Activated T-cell treated with anti-CD3 and anti-CD28 coated beads, Interleukin-2, amount 50 U/mL, for 4 hours (primary cell): Measurements from ENCODE around the gene AP2S1. TPM values are rescaled to one million over a fixed set of nuclear protein-coding genes. Genes with fewer than 3 reads are reported as not detected.
"Not testable (repeated sequence)": the region's sequence is repeated elsewhere in the genome, so short reads cannot be mapped to it uniquely, and the experiment has no call there.

Source experiments
- ATAC-seq, 2 donors: fragments of 200-7000 bp; cut with Tn5 transposase; one replicate each; pipeline ENCODE4 v1.10.0; 2021
- DNase-seq: peaks from one replicate; pipeline ENCODE4 v3.0.0-alpha.2; 2020
- H3K27me3 Mint-ChIP-seq: one replicate; pipeline ENCODE4 v1.8.0; 2021; ENCODE audit warnings: low read depth, mixed read lengths
- H3K36me3 Mint-ChIP-seq: one replicate; pipeline ENCODE4 v1.8.0; 2022; ENCODE audit warnings: mixed read lengths; ENCODE audit not compliant: insufficient read depth
- H3K4me1 Mint-ChIP-seq: one replicate; pipeline ENCODE4 v1.8.0; 2021; ENCODE audit warnings: low read depth, mixed read lengths
- H3K4me3 Mint-ChIP-seq: one replicate; pipeline ENCODE4 v1.8.0; 2021; ENCODE audit warnings: mild to moderate bottlenecking, moderate library complexity, mixed read lengths
- H3K9me3 Mint-ChIP-seq: one replicate; pipeline ENCODE4 v1.8.0; 2021; ENCODE audit warnings: mixed read lengths
- total RNA-seq, 3 donors: library from RNA; stranded (reverse); gene quantifications; one replicate each; pipeline ENCODE4 v1.2.1, GENCODE V29; 2021

The AP2S1 gene
- total RNA-seq, 3 donors from 2014 or later = 106 to 130 (median 116) TPM

DNA sequence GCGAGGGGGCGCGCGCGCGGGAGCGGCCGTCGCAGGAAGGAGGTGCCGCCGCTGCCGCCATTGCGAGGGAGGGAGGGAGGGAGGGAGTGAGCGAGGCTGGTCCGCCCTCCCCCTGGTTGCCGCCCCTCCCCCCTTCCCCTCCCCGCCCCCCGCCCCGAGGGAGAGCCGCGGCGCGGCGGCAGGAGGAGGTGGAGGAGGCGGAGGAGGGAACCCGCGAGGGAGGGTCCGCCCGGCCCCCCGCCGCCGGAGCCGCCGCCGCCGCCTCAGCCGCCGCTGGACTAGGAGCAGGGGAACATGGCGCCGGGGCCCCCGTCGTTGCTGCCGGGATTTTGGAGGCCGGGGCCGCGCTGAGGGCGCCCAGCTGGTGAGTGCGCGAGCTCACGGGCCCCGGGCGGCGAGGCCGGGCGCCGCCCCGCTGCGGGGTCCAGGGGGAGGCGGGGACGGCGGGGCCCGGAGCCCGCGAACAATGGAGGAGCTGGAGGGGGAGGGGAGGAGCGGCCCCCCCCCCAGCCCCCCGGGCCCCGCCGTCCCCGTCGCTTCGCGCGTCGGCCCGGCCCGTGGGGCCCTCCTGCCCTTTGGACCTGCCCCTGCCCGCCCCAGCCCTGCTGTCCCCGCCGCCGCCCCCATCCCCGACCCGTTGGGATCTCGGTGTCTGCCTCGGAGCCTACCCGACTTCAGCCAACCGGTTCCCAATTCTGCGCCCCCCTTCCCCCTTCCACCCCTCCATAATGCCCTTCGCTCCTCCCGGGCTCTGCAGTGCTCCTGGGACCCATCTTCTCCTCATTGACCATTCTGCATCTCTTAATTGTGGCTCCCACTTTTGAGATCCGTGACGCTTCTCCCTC is 10.4 kb upstream of the AP2S1 start, which contains the start of gene ARHGAP35:
Gene ARHGAP35, plus strand, starts transcription at position 152 of the 845 bp plus-strand sequence. CDS start 57,679 bp downstream, outside the sequence.
- peak; percentile 63 to 66 for ATAC-seq
- Mint-ChIP-seq H3K27me3 (no peaks in the 10 kb centered on the region), H3K4me3 (peak within 1 kb of the TSS; percentile 89), H3K9me3 (no peaks in the 10 kb centered on the region), H3K4me1 (peaks cover 30% of the 10 kb centered on the region), H3K36me3 (peaks cover 4% of the 10 kb centered on the region)
- peak; percentile 75 for DNase-seq

- DNase-seq = peak; percentile 91
- no peaks in the 10 kb centered on the region for H3K9me3 Mint-ChIP-seq
- peak overlapping the region; percentile 89 for H3K4me3 Mint-ChIP-seq
- no peaks in the 10 kb centered on the region for H3K36me3 Mint-ChIP-seq
- peaks cover 30% of the 10 kb centered on the region for H3K4me1 Mint-ChIP-seq
- ATAC-seq = peak; percentile 77 to 80
- no peaks in the 10 kb centered on the region for H3K27me3 Mint-ChIP-seq
Observed at GRCh38 chr19:46860125-46860845, 9.6 kb upstream of the AP2S1 start.

DNA sequence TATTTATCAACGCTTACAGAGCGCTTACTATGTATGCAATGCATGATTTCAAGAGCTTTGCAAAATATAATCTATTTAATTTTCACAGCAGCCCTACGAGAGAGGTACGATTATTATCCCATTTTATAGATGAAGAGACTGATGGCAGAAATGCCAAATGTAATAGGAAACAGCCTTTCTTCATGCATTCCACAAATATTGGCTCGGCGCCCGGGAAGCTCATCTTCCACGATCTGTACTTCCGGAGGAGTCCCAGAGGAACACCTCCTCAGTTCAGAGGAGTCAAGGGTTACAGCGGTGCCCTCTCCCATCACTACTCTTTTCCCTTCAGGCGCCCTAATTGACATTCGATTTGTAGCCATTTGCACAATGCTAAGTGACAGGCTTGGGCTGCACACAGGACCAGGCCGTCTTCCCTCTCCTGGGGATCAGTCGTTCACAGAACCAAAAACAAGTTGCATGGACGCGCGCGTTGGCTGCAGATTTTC is 9.0 kb upstream of the AP2S1 start:
- DNase-seq (no peak), ATAC-seq (no peak)
- Mint-ChIP-seq H3K27me3 (no peaks in the 10 kb centered on the region), H3K9me3 (no peaks in the 10 kb centered on the region), H3K4me1 (peaks cover 25% of the 10 kb centered on the region), H3K36me3 (no peaks in the 10 kb centered on the region), H3K4me3 (peak overlapping the region; percentile 89)

DNA sequence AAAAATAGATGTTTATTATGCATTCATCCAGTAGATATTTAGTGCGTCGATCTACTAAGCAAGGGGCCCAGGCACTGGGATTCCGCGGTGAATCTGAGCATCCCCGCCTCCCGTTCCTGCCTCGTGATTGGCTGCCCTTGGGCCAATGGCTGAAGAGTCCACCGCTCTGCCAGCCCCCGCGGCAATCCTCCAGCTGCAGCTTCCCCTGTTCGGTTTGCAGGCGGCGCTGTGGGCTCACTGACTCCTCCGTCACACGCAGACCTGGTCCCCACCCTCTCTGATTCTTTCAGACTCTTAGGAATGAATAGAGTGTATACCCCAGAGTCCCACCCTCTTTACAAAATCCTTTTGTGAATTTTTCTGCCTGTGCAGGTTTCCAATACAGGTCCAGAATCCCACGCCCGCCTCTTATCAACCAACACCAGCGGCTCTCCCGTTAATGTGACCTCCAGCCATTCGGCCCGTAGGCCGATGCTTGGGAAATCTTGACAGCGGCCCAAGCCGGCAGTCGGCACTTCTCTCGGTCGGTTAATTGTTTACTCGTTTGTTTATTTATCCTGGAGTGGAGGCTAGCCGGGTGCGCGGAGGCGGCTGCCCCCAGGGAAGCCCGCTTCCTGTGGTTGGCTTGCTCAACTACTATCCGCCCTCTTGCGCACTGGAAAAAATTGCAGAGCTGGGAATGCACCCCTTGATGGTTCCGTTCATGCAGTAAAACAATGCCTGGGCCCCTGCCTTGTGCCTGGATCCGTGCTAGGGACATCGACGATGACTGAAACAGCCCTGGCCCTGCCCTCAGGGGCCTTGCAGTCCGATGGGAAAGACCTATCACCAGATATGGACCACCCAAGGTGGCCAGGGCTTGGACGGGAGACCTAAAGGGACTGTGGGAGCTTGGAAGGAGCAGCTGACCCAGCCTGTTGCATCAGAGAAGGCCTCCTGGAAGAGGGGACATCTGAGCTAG is 5.7 kb upstream of the AP2S1 start:
- DNase-seq (peak; percentile 88), ATAC-seq (peak; percentile 64)
- no peaks in the 10 kb centered on the region for H3K9me3 Mint-ChIP-seq
- H3K4me3 Mint-ChIP-seq = peak overlapping the region; percentile 72
- H3K4me1 Mint-ChIP-seq = peaks cover 21% of the 10 kb centered on the region
- H3K27me3 Mint-ChIP-seq = no peaks in the 10 kb centered on the region
- no peaks in the 10 kb centered on the region for H3K36me3 Mint-ChIP-seq

DNA sequence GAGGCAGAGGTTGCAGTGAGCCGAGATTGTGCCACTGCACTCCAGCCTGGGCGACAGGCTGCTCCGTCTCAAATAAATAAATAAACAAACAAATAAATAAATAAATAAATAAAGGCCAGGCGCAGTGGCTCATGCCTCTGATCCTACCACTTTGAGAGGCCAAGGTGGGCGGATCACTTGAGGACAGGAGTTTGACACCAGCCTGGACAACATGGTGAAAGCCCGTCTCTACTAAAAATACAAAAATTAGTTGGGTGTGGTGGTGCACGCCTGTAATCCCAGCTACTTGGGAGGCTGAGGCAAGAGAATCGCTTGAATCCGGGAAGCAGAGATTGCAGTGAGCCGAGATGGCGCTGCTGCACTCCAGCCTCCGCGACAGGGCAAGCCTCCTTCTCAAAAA is 4.1 kb upstream of the AP2S1 start:
- not testable (repeated sequence) for DNase-seq, ATAC-seq, H3K9me3 Mint-ChIP-seq, H3K4me3 Mint-ChIP-seq, H3K36me3 Mint-ChIP-seq, H3K27me3 Mint-ChIP-seq
- H3K4me1 Mint-ChIP-seq = peaks cover 25% of the 10 kb centered on the region

DNA sequence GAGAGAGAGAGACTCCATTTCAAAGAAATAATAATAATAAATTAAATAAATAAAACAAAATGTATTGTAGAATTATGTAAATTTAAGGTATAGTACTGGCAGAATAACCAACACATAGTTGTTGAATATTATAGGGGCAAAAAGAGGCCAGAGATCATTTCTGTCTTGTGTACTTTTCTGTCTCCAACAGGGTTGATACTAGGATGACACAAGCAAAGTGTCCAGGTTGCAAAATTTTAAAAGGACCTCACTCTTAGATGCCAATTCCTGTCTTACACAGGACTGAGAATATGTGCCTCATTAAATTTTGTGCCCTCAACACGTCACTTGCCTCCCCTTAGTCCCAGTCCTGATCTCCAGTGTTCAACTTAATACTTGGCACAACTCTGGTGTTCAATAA is 2.2 kb upstream of the AP2S1 start:
- ATAC-seq (no peak), DNase-seq (no peak)
- peaks cover 30% of the 10 kb centered on the region for H3K4me1 Mint-ChIP-seq
- H3K4me3 Mint-ChIP-seq = no peak overlapping the region
- H3K27me3 Mint-ChIP-seq = no peaks in the 10 kb centered on the region
- H3K36me3 Mint-ChIP-seq = peaks cover under 1% of the 10 kb centered on the region
- no peaks in the 10 kb centered on the region for H3K9me3 Mint-ChIP-seq

DNA sequence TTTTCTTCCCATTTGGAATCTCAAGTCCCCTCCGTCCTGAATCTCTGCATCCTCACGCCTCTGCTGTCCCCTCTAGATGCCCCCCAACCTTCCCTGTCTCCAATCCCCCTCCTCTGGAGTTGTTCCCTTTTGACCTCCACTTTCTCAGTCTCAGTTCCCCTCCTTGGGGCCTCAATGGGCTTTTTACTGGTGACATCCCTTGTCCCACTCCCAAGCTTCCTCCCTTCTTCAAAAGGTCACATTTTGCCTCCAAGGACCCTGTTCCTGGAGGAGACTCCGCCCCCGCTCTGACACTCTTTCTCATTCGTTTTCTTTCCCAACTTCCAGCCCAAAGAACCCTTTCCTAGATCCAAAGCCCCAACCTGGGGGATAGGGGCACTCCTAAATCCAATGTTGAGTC is 1.0 kb downstream of the AP2S1 start:
- ATAC-seq (no peak), DNase-seq (no peak)
- Mint-ChIP-seq H3K27me3 (no peaks in the 10 kb centered on the region), H3K4me3 (peak overlapping the region; percentile 88), H3K9me3 (no peaks in the 10 kb centered on the region), H3K4me1 (peaks cover 20% of the 10 kb centered on the region), H3K36me3 (peaks cover 8% of the 10 kb centered on the region)

GRCh38 chr19:46848389-46848788 is 2.3 kb downstream of the AP2S1 start:
- no peak overlapping the region for H3K4me3 Mint-ChIP-seq
- peaks cover 13% of the 10 kb centered on the region for H3K36me3 Mint-ChIP-seq
- DNase-seq = no peak

GRCh38 chr19:46847528-46847927 is 3.1 kb downstream of the AP2S1 start:
- no peak for ATAC-seq
- DNase-seq = no peak
- H3K4me3 Mint-ChIP-seq = no peak overlapping the region
- no peaks in the 10 kb centered on the region for H3K27me3 Mint-ChIP-seq
- H3K36me3 Mint-ChIP-seq = peaks cover 20% of the 10 kb centered on the region
- H3K4me1 Mint-ChIP-seq = peaks cover 20% of the 10 kb centered on the region
- no peaks in the 10 kb centered on the region for H3K9me3 Mint-ChIP-seq

More at GRCh38 chr19:46848389-46848788, 2.3 kb downstream of the AP2S1 start:
- H3K4me1 Mint-ChIP-seq = peaks cover 20% of the 10 kb centered on the region
- no peaks in the 10 kb centered on the region for H3K27me3 Mint-ChIP-seq
- no peaks in the 10 kb centered on the region for H3K9me3 Mint-ChIP-seq
- no peak for ATAC-seq

GRCh38 chr19:46845959-46846459 is 4.6 kb downstream of the AP2S1 start:
- no peaks in the 10 kb centered on the region for H3K9me3 Mint-ChIP-seq
- H3K36me3 Mint-ChIP-seq = peaks cover 20% of the 10 kb centered on the region
- no peak overlapping the region for H3K4me3 Mint-ChIP-seq
- ATAC-seq = no peak
- H3K27me3 Mint-ChIP-seq = no peaks in the 10 kb centered on the region
- H3K4me1 Mint-ChIP-seq = peaks cover 20% of the 10 kb centered on the region
- DNase-seq = no peak

- DNase-seq = no peak
- Mint-ChIP-seq H3K4me1 (peaks cover 6% of the 10 kb centered on the region), H3K9me3 (no peaks in the 10 kb centered on the region), H3K27me3 (no peaks in the 10 kb centered on the region), H3K4me3 (no peak overlapping the region), H3K36me3 (peaks cover 22% of the 10 kb centered on the region)
- ATAC-seq = no peak
Observed at GRCh38 chr19:46844067-46844489, 6.6 kb downstream of the AP2S1 start.

GRCh38 chr19:46842791-46843190 is 7.9 kb downstream of the AP2S1 start:
- H3K27me3 Mint-ChIP-seq = no peaks in the 10 kb centered on the region
- H3K36me3 Mint-ChIP-seq = peaks cover 27% of the 10 kb centered on the region
- H3K4me1 Mint-ChIP-seq = peaks cover 3% of the 10 kb centered on the region
- DNase-seq (no peak), ATAC-seq (no peak)
- H3K4me3 Mint-ChIP-seq = no peak overlapping the region
- no peaks in the 10 kb centered on the region for H3K9me3 Mint-ChIP-seq

DNA sequence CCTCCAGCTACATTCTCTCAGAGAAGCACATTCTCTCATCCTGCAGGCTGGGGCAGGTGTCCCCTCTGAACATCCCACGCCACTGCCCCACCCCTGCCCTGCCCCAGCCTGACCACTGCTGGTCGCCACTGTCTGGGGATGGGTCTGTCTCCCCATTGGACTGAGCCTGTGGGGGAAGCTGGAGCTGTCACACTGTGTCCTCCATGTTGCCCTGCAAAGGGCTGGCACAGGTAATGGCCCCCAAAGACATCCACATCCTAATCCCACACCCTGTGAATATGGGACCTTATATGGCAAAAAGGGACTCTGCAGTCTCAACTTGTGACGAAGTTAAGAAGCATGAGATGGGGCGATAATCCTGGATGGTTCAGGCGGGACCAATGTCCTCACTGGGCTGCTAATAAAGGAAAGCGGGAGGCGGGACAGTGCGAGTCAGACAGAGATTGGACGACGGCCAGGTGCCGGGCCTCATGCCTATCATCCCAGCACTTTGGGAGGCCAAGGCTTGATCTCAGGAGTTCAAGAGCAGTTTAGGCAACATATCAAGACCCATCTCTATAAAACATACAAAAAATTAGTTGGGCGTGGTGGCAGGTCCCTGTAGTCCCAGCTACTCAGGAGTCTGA is 9.1 kb downstream of the AP2S1 start:
- DNase-seq = no peak
- Mint-ChIP-seq H3K4me3 (no peak overlapping the region), H3K4me1 (no peaks in the 10 kb centered on the region), H3K9me3 (no peaks in the 10 kb centered on the region), H3K36me3 (peaks cover 25% of the 10 kb centered on the region), H3K27me3 (no peaks in the 10 kb centered on the region)
- no peak for ATAC-seq
